GM06990 (cell line): ENCODE results near the gene KRT6A.
"Not testable (repeated sequence)": the region's sequence is repeated elsewhere in the genome, so short reads cannot be mapped to it uniquely, and the experiment has no call there.

Experiments used
- DNase-seq: peaks from one replicate; pipeline ENCODE4 v3.0.0-alpha.2; 2011; ENCODE audit not compliant: insufficient read length; ENCODE audit errors: extremely low read depth
- H3K27me3 ChIP-seq: replicated peaks from 2 replicates; pipeline ENCODE4 v1.6.0; 2011; ENCODE audit warnings: low read length; ENCODE audit not compliant: control insufficient read depth, insufficient read depth
- H3K36me3 ChIP-seq: 2 replicates; pipeline ENCODE4 v1.5.1; 2011; ENCODE audit warnings: low read length; ENCODE audit not compliant: control insufficient read depth, insufficient read depth
- H3K4me3 ChIP-seq: replicated peaks from 2 replicates; pipeline ENCODE4 v1.5.1; 2011; ENCODE audit warnings: low read depth, mild to moderate bottlenecking, control low read depth, low read length
- TF ChIP-seq, protein P1 (sequence below): IDR thresholded peaks from 2 replicates; pipeline ENCODE4 v1.5.1; 2011; ENCODE audit warnings: low read length, control low read depth, mild to moderate bottlenecking, inconsistent platforms; ENCODE audit not compliant: insufficient read depth, poor library complexity, severe bottlenecking

The KRT6A gene

DNA sequence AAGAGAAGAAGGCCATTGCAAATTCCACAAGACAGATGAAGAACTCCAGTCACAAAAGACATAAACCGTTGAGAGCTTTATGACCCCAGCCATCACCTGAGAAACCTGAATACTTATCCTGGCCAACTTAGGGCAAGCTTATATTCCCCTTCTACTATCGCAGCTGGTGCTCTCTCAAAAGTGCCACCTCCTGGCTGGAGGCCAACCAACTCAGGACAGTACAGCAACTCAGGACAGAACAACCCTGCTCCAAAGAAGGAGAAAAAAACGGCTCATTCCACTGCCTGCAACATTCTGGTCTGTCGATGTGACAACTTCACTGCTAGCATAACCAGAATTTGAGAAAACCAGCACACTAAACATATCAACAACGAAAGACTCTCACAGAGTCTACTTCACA, 31.4 kb downstream of the KRT6A start:
- no peak for DNase-seq

DNA sequence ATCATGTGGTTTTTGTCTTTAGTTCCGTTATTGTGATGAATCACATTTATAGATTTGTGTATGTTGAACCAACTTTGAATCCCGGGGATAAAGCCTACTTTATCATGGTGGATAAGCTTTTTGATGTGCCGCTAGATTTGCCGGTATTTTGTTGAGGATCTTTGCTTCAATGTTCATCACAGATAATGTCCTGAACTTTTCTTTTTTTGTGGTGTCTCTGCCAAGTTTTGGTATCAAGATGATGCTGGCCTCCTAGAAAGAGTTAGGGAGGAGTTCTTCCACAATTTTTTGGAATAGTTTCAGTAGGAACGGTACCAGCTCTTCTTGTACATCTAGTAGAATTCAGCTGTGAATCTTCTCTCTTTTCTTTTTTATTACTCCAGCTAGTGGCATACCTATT, 34.2 kb downstream of the KRT6A start:
- Histone ChIP-seq H3K27me3 (no peaks in the 10 kb centered on the region), H3K4me3 (no peak overlapping the region), H3K36me3 (no peaks in the 10 kb centered on the region)
- DNase-seq: no peak
- TF ChIP-seq, protein P1, sequence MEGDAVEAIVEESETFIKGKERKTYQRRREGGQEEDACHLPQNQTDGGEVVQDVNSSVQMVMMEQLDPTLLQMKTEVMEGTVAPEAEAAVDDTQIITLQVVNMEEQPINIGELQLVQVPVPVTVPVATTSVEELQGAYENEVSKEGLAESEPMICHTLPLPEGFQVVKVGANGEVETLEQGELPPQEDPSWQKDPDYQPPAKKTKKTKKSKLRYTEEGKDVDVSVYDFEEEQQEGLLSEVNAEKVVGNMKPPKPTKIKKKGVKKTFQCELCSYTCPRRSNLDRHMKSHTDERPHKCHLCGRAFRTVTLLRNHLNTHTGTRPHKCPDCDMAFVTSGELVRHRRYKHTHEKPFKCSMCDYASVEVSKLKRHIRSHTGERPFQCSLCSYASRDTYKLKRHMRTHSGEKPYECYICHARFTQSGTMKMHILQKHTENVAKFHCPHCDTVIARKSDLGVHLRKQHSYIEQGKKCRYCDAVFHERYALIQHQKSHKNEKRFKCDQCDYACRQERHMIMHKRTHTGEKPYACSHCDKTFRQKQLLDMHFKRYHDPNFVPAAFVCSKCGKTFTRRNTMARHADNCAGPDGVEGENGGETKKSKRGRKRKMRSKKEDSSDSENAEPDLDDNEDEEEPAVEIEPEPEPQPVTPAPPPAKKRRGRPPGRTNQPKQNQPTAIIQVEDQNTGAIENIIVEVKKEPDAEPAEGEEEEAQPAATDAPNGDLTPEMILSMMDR: no peak

More for the DNA sequence above, 31.4 kb downstream of the KRT6A start:
- TF ChIP-seq, protein P1: no peak
- Histone ChIP-seq H3K4me3 (no peak overlapping the region), H3K27me3 (no peaks in the 10 kb centered on the region), H3K36me3 (no peaks in the 10 kb centered on the region)

DNA sequence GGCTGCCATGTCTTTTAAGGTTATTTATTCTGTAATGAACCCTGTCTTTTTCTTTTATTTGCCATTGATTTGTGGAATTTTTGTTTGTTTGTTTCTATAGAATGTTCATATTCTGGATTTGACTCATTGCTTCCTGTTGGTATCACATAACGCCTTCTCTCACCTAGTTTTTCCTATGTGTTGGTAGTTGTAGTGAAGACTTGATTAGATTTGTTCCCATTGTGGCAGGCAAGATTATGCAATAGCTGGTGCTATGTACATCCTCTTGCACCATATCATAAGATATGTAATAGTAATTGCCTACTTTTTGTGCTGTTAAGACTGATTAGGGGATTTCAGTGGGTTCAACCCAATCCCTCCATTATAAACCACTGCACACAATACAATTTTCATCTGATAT, 37.2 kb downstream of the KRT6A start:
- H3K36me3 ChIP-seq: no peaks in the 10 kb centered on the region
- TF ChIP-seq, protein P1: no peak
- H3K27me3 ChIP-seq: no peaks in the 10 kb centered on the region
- no peak for DNase-seq
- no peak overlapping the region for H3K4me3 ChIP-seq

DNA sequence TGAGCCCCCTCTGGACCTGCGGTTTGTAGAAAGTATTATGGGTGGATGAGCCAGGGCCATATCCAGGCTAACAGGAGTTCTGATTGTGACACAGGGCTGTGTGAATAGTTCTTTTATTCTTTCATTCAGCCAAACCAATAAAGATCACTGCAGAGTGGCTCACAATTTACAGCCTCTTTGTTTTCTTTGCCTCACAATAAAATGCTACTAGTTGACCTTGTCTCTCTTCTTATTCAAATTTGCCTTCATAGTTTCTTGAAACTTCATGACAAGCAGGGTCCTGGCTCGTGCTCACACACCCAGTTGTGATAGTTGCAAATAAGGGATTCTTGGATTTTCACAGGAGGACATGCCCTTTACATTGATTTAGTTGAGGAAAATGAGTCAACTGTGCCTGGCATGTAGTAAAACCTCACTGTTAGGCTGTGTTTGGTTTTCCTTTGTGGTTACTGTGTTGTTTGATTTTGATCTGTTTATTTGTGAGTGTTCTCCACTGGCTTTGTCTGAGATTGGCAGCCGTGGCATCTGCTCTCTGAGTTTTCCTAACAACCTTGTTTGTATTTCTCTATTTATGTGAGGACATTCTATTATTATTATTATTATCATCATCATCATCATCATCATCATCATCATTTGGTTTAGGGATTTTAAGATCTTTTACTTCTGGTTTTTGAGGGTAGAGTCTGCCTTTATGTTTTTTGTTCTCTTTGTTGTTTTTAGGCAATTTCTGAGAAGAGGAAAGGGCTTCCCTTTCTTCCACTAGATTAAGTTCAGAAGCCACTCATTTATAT, 38.5 kb downstream of the KRT6A start:
- no peaks in the 10 kb centered on the region for H3K36me3 ChIP-seq
- TF ChIP-seq, protein P1: no peak

DNA sequence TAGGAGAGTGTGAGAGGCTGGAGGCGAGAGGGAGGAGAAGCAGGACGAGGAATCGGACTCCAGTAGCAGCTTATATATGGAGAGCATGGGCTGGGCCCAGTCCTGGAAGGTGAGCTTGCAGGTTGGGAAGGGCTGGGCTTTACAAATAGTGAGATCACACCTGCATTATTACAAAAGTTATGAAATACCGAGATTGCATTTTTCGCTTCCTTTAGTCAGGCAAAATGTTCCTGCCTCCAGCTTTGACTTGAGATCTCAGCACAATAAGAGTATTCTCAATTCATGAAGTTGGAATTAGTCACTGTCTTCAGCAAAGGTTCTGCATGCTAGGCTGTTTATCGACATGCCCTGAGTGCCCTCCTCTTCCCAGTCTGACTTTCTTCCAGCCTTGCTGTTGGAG, 41.0 kb downstream of the KRT6A start, which contains the start of gene KRT6B:
Gene KRT6B, minus strand, starts transcription at position 46 of the 400 bp plus-strand sequence. CDS start 68 bp downstream, outside the sequence.
- TF ChIP-seq, protein P1: no peak
- Histone ChIP-seq H3K27me3 (peaks cover 3% of the 10 kb centered on the region), H3K36me3 (no peaks in the 10 kb centered on the region), H3K4me3 (no peak within 1 kb of the TSS)
- DNase-seq: no peak

More for the DNA sequence above, 38.5 kb downstream of the KRT6A start:
- peaks cover 2% of the 10 kb centered on the region; the same call in 1 of the 2 replicates for H3K27me3 ChIP-seq
- no peak for DNase-seq
- no peak overlapping the region for H3K4me3 ChIP-seq

DNA sequence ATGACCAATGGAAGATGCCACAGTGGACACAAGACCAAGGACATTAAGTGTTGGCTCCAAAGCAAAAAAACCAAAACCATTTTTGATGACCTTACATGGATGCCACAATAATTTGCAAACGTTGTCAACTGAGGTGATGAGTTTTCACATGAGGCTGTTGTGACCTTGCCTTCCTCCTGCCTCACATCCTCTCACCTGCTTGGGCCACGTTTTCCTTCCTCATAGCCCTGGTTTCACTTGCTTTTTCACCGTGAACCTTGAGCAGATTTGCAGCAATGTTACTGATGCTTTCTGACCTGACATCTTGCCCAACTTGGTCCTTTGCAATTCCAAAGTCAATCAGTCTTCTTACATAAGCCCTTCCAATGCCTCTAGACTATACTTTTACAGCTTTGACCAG, 44.8 kb downstream of the KRT6A start:
- TF ChIP-seq, protein P1: no peak
- Histone ChIP-seq H3K27me3 (peaks cover 3% of the 10 kb centered on the region), H3K4me3 (no peak overlapping the region), H3K36me3 (no peaks in the 10 kb centered on the region)
- no peak for DNase-seq

DNA sequence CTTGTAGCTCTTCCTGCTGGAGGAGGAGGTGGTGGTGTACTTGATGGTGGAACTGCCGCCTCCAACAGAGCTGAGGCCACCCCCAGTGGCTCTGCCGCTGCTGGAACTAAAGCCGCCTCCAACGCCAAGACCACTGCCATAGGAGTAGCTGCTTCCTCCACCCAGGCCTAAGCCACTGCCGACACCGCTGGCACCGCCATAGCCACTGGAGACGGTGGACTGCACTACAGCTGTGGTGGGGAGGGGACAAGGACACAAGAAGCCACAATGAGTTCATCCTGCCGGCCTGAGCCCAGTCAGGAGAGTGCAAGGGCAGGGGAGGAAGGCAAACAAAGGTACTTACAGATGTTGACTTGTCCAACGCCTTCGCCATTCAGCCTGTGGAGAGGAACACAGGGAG, 45.9 kb downstream of the KRT6A start:
- H3K36me3 ChIP-seq, H3K27me3 ChIP-seq, DNase-seq, H3K4me3 ChIP-seq: not testable (repeated sequence)
